ENCODE data around the gene WIPF1.

Gene WIPF1

DNA sequence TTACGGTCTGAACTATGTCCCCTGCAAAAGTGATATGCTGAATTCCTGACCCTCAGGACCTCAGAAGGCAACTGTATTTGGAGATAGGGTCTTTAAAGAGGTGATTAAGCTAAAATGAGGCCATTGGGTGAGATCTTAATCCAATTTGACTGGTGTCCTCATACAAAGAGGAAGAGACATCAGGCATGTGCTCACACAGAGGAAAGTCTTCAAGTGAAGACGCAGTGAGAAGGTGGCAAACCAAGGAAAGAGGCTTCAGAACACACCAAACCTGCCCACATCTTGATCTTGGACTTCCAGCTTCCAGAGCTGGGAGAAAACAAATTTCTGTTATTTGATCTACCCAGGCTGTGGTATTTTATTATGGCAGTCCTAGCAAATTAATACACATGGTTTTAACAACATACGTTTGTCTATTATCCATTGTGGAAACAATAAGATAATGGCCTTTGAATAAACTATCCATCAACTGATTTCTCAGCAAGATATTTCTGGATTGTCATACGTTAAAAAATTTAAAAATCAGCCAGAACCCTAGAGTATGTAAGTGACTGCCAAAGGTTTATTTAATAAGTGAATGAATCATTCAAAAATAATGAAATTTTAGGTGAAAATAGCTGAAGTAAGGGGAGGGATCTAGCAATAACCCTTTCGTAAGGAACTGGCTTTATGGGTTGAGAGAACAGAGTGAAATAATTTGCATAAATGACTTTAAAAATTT lies 6.5 kb downstream of the WIPF1 start:
- Histone ChIP-seq H3K4me2 (ENCODE audit: insufficient read depth, low read length) (no peak overlapping the region), H3K9me3 (ENCODE audit: insufficient read depth, low read length, severe bottlenecking) (no peaks in the 10 kb centered on the region), H3K27me3 (ENCODE audit: insufficient read depth, low read length, poor library complexity) (no peaks in the 10 kb centered on the region), H4K20me1 (ENCODE audit: insufficient read depth, low read length) (0 out of 2 replicates have a peak, but pooled peaks cover under 1% of the 10 kb centered on the region), H3K4me3 (ENCODE audit: low read depth in 1 of 2, low read length in 2 of 2) (no peak overlapping the region), H3K4me1 (ENCODE audit: insufficient read depth, low read length) (peaks cover 64% of the 10 kb centered on the region), H3K27ac (ENCODE audit: low read length) (peak overlapping the region; percentile 97), H3K9ac (ENCODE audit: low read depth, low read length) (no peak overlapping the region), H3K79me2 (ENCODE audit: insufficient read depth, low read length) (peaks cover 92% of the 10 kb centered on the region), H2AFZ (ENCODE audit: low read depth, low read length) (no peak overlapping the region), H3K36me3 (ENCODE audit: insufficient read depth, low read length) (peaks cover 43% of the 10 kb centered on the region)
- DNase-seq (no peak), ATAC-seq (ENCODE audit: insufficient read depth, low read depth) (no peak)
- TF ChIP-seq EZH2 (IDR thresholded peaks at IDR 0.05; ENCODE audit: borderline replicate concordance, low read depth, low read length, severe bottlenecking) (no peak), CTCF (IDR thresholded peaks at IDR 0.05; ENCODE audit: borderline replicate concordance, extremely low read depth, low read length, poor library complexity, severe bottlenecking) (no peak)

DNA sequence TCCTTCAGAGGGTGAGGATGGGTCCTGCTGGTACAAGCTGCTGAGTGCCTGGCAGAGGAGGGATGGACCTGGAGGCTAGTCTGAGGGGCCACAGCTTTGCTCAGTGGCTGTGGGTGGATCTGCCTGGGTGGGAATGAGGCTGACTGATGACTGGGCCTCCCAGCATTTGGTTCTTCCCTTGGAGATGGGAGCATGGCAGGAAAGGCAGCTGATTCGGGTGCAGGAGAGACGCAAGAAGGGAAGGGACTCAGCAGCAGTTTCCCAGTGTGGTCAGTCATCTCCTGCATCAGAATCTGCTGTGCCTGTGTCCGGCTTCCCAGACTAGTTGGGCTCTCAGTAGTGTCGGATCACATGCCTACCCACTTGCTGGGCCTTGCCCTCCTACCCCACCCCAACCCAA lies 7.3 kb downstream of the WIPF1 start:
- H4K20me1 ChIP-seq (ENCODE audit: insufficient read depth, low read length) = peaks cover 5% of the 10 kb centered on the region; the same call in 1 of the 2 replicates
- TF ChIP-seq EZH2 (IDR thresholded peaks at IDR 0.05; ENCODE audit: borderline replicate concordance, low read depth, low read length, severe bottlenecking) (no peak), CTCF (IDR thresholded peaks at IDR 0.05; ENCODE audit: borderline replicate concordance, extremely low read depth, low read length, poor library complexity, severe bottlenecking) (no peak)
- no peak overlapping the region for H3K4me2 ChIP-seq (ENCODE audit: insufficient read depth, low read length)
- H3K4me3 ChIP-seq (ENCODE audit: low read depth in 1 of 2, low read length in 2 of 2) = no peak overlapping the region
- H3K9ac ChIP-seq (ENCODE audit: low read depth, low read length) = no peak overlapping the region
- H3K27ac ChIP-seq (ENCODE audit: low read length) = peak overlapping the region; percentile 97
- DNase-seq (no peak), ATAC-seq (ENCODE audit: insufficient read depth, low read depth) (no peak)
- H2AFZ ChIP-seq (ENCODE audit: low read depth, low read length) = no peak overlapping the region
- H3K27me3 ChIP-seq (ENCODE audit: insufficient read depth, low read length, poor library complexity) = no peaks in the 10 kb centered on the region
- no peaks in the 10 kb centered on the region for H3K9me3 ChIP-seq (ENCODE audit: insufficient read depth, low read length, severe bottlenecking)
- peaks cover 56% of the 10 kb centered on the region for H3K4me1 ChIP-seq (ENCODE audit: insufficient read depth, low read length)
- H3K36me3 ChIP-seq (ENCODE audit: insufficient read depth, low read length) = peaks cover 51% of the 10 kb centered on the region
- peaks cover 91% of the 10 kb centered on the region for H3K79me2 ChIP-seq (ENCODE audit: insufficient read depth, low read length)

DNA sequence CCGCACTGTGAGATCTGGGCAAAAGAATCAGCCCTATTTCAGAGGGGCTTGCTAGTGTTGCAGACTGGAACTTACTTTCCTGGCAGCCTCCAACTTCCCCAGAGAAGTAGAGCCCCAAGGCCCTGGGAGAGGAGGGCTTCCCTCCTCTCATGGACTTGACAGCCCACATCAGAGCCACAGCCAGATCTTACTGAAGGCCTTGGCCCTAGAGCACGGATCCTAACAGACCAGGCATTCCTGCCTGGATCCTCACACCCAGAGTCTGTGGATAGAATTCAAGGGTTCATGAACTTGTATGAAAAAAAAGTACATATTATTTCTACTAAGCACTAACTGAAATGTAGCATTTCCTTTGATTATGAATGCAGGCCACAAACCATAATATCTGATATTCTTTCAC lies 8.3 kb downstream of the WIPF1 start:
- H3K4me2 ChIP-seq (ENCODE audit: insufficient read depth, low read length) = no peak overlapping the region
- no peaks in the 10 kb centered on the region for H3K27me3 ChIP-seq (ENCODE audit: insufficient read depth, low read length, poor library complexity)
- H3K4me1 ChIP-seq (ENCODE audit: insufficient read depth, low read length) = peaks cover 46% of the 10 kb centered on the region
- no peak for ATAC-seq (ENCODE audit: insufficient read depth, low read depth)
- DNase-seq = no peak
- H3K4me3 ChIP-seq (ENCODE audit: low read depth in 1 of 2, low read length in 2 of 2) = no peak overlapping the region
- H2AFZ ChIP-seq (ENCODE audit: low read depth, low read length) = no peak overlapping the region
- H3K27ac ChIP-seq (ENCODE audit: low read length) = peak overlapping the region; percentile 69
- no peaks in the 10 kb centered on the region for H3K9me3 ChIP-seq (ENCODE audit: insufficient read depth, low read length, severe bottlenecking)
- peak overlapping the region; percentile 18; the same call in 1 of the 2 replicates for H3K9ac ChIP-seq (ENCODE audit: low read depth, low read length)
- no peak for TF ChIP-seq CTCF (IDR thresholded peaks at IDR 0.05; ENCODE audit: borderline replicate concordance, extremely low read depth, low read length, poor library complexity, severe bottlenecking)
- TF ChIP-seq EZH2 (IDR thresholded peaks at IDR 0.05; ENCODE audit: borderline replicate concordance, low read depth, low read length, severe bottlenecking) = no peak
- peaks cover 88% of the 10 kb centered on the region for H3K79me2 ChIP-seq (ENCODE audit: insufficient read depth, low read length)
- peaks cover 61% of the 10 kb centered on the region for H3K36me3 ChIP-seq (ENCODE audit: insufficient read depth, low read length)
- H4K20me1 ChIP-seq (ENCODE audit: insufficient read depth, low read length) = peaks cover 5% of the 10 kb centered on the region; the same call in 1 of the 2 replicates
